Measurements from ENCODE around the gene ENKUR. TPM values are rescaled to one million over a fixed set of nuclear protein-coding genes. Genes with fewer than 3 reads are reported as not detected.
"Not testable (repeated sequence)": the region's sequence is repeated elsewhere in the genome, so short reads cannot be mapped to it uniquely, and the experiment has no call there.

ENKUR gene
- total RNA-seq, 1 experiment from 2014 or later, result not detected

DNA sequence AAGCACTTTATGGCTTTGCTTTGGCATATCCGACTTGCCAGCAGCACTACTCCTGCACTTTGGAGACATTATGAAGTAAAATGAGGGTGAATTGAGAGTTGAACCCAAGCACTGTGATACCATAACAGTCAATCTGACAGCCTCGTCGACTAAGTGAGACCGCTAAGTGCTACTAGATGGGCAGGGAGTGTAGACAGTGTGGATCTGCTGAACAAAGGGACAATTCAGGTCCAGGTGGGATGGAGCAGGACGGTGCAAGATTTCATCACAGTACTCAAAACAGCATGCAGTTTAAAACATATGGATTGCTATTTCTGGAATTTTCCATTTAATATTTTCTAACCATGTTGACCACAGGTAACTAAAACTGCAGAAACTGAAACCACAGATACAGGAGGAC, 42.8 kb downstream of the ENKUR start:
- no peaks in the 10 kb centered on the region for H3K27me3 ChIP-seq (ENCODE audit: control insufficient read depth, insufficient read depth, low read length)
- no peak for DNase-seq
- no peak overlapping the region for H3K4me3 ChIP-seq (ENCODE audit: insufficient read depth, low read depth, low read length)
- no peaks in the 10 kb centered on the region for H3K36me3 ChIP-seq (replicated peaks; ENCODE audit: control insufficient read depth, insufficient read depth, low read length)

DNA sequence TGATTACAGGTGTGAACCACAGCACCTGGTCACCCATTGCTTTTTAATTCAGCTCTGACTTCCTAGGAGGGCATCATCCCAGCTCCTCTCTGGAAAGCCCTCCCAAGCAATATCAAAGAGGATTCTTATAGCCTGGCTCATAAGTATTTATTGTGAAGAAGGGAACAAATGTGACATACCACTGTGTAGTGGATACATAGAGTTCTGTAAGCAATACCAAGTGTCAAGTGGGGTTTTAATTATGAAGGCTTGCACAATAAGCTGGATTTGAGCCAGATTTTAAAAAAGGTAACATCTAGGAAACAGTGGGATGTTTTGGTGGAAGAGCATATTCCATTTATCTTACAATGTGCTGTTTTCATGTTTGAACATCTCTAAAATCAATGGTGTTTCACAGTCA, 44.6 kb downstream of the ENKUR start:
- DNase-seq, result no peak
- Histone ChIP-seq H3K4me3 (ENCODE audit: insufficient read depth, low read depth, low read length) (no peak overlapping the region), H3K27me3 (ENCODE audit: control insufficient read depth, insufficient read depth, low read length) (no peaks in the 10 kb centered on the region), H3K36me3 (replicated peaks; ENCODE audit: control insufficient read depth, insufficient read depth, low read length) (no peaks in the 10 kb centered on the region)

DNA sequence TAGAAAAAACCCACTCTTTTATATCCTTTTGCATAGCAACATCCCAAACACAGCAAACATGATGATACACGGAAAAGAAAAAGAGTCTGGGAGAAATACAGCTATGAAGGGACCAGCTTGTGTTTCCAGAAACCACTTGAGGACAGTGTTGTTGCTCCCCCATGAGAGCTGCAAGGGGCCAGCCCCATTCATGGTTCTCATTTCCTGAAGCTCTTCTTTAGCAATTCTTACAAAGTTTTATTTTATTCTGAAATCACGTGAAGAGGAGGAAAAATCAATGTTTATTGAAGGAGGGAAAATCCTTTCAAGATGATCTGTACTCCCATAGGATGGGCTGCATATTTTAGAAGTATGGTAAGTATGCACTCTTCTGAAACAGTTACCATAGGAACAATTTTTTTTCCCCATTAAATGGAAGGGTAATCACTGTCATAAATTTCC, 46.1 kb downstream of the ENKUR start:
- no peaks in the 10 kb centered on the region for H3K27me3 ChIP-seq (ENCODE audit: control insufficient read depth, insufficient read depth, low read length)
- H3K4me3 ChIP-seq (ENCODE audit: insufficient read depth, low read depth, low read length), result no peak overlapping the region
- H3K36me3 ChIP-seq (replicated peaks; ENCODE audit: control insufficient read depth, insufficient read depth, low read length), result no peaks in the 10 kb centered on the region

DNA sequence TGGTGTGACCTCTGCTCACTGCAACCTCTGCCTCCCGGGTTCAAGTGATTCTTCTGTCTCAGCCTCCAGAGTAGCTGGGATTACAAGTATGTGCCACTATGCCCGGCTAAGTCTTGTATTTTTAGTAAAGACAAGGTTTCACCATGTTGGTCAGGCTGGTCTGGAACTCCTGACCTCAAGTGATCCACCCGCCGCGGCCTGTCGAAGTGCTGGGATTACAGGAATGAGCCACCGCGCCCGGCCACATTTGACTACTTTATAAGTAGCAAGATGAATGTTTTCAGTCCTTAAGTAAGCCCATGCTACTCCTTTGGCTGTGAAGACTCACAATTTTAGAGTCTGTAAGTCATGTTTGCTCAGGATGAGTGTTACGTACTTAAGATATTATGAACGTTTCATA, 47.0 kb downstream of the ENKUR start:
- not testable (repeated sequence) for H3K36me3 ChIP-seq (replicated peaks; ENCODE audit: control insufficient read depth, insufficient read depth, low read length); H3K27me3 ChIP-seq (ENCODE audit: control insufficient read depth, insufficient read depth, low read length); DNase-seq; H3K4me3 ChIP-seq (ENCODE audit: insufficient read depth, low read depth, low read length)

More for the DNA sequence above, 46.1 kb downstream of the ENKUR start:
- DNase-seq, result no peak

DNA sequence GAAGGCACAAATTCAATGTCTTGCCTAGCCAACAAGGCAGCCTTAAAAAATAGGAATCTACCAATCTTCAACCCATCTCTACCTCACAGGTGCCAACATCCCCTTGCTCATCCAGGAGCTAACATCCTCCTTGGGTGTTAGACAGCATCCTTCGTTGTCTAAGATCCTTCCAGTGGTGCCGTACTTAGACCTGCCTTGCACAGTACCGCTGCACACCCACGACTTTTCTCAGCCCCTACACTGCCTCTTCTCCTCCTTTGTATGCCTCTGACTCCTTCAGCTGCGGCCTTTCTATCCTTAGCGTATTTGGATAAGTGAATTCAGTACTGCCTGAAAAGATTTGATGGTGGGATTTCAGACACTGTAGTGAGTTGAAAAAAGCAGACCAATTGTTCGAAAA, 47.6 kb downstream of the ENKUR start:
- no peaks in the 10 kb centered on the region for H3K36me3 ChIP-seq (replicated peaks; ENCODE audit: control insufficient read depth, insufficient read depth, low read length)
- no peaks in the 10 kb centered on the region for H3K27me3 ChIP-seq (ENCODE audit: control insufficient read depth, insufficient read depth, low read length)
- H3K4me3 ChIP-seq (ENCODE audit: insufficient read depth, low read depth, low read length), result no peak overlapping the region
- DNase-seq, result no peak

DNA sequence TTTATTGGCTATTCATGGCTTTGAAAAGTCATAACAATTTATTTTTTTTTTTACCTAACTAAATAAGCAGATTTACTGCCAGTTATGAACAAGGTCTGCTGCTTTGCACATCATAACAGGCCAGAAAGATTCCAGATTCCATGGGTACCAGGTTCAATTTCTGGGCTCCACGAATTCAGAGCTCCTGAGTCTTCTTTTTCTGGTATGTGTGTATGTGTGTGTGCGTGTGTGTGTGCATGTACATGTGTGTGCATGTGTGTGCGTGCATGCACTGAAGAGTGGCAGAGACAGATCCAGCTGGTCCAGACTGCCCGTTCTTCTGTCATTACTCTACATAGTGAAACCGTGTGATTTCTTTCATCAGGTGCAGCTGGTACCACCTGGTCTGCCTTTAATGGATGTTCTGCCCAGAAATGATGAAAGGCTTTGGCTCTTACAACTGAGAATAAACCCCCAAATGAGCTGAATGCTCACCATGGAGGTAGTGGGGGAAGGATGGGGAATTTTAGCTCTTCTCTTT, 48.9 kb downstream of the ENKUR start:
- DNase-seq, result no peak
- H3K27me3 ChIP-seq (ENCODE audit: control insufficient read depth, insufficient read depth, low read length), result no peaks in the 10 kb centered on the region
- no peaks in the 10 kb centered on the region for H3K36me3 ChIP-seq (replicated peaks; ENCODE audit: control insufficient read depth, insufficient read depth, low read length)
- no peak overlapping the region for H3K4me3 ChIP-seq (ENCODE audit: insufficient read depth, low read depth, low read length)

DNA sequence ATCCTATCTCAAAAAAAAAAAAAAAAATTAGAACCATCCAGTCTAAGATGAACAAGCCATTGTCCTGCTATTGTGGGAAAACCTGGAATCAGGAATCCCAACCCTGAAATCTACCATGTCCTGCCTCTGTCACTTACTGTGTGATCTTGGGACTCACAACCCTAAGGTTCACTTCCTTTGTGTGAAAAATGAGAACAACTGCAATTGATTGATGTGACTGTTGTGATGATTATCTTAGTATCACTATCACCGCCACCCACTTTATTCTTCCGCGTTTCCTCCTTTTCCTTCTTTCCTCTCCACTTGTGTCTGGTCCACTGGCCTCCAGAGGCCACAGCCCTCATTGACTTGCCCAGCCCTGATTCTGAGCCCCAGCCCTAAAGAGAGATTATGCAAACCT, 50.9 kb downstream of the ENKUR start:
- no peaks in the 10 kb centered on the region for H3K36me3 ChIP-seq (replicated peaks; ENCODE audit: control insufficient read depth, insufficient read depth, low read length)
- no peak for DNase-seq
- no peak overlapping the region for H3K4me3 ChIP-seq (ENCODE audit: insufficient read depth, low read depth, low read length)
- H3K27me3 ChIP-seq (ENCODE audit: control insufficient read depth, insufficient read depth, low read length), result no peaks in the 10 kb centered on the region

DNA sequence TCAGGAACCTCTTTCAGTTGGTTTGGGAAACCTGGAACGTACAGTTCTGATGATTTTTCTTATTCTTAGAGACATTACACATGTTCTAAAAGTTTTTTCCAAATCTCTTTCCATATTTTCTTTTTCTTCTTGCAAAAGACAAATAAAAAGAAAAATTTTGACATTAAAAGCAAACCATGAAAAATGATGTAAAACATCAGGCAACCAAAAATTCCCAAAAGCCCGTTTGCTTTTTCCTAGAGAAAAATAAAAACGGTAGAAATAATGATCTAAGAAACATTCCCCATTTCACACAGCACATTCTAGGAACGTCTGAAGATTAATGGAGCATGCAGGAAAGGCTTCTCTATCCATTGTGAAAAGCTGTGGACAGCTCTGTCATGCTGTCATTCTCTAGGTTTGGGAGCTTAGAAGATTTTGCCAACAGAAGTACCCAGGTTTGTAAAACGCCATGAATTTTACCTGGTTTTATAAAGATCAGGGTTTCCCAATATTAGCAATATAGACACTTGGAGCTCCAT, 52.4 kb downstream of the ENKUR start:
- Histone ChIP-seq H3K27me3 (ENCODE audit: control insufficient read depth, insufficient read depth, low read length) (no peaks in the 10 kb centered on the region), H3K36me3 (replicated peaks; ENCODE audit: control insufficient read depth, insufficient read depth, low read length) (no peaks in the 10 kb centered on the region), H3K4me3 (ENCODE audit: insufficient read depth, low read depth, low read length) (no peak overlapping the region)
- no peak for DNase-seq

DNA sequence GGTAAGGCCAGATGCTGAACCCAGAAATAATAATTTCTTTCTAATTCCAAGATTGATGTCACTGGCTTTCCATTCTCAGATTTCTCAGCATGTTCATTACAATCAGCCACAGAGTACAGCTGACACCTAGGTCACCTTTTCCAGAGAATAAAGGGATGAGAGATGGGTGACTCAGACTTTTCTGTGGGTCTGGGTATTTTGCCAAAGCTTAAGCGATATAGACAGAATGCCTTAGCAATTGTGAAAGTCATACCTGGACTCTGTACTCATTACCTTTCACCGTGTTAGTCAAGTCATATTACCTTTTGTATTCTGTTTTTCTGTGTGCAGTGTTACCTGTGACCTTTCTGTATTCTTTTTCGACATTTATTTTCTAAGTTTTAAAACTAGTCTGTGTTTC, 53.0 kb downstream of the ENKUR start:
- no peak for DNase-seq
- H3K36me3 ChIP-seq (replicated peaks; ENCODE audit: control insufficient read depth, insufficient read depth, low read length), result no peaks in the 10 kb centered on the region
- no peaks in the 10 kb centered on the region for H3K27me3 ChIP-seq (ENCODE audit: control insufficient read depth, insufficient read depth, low read length)
- H3K4me3 ChIP-seq (ENCODE audit: insufficient read depth, low read depth, low read length), result no peak overlapping the region

DNA sequence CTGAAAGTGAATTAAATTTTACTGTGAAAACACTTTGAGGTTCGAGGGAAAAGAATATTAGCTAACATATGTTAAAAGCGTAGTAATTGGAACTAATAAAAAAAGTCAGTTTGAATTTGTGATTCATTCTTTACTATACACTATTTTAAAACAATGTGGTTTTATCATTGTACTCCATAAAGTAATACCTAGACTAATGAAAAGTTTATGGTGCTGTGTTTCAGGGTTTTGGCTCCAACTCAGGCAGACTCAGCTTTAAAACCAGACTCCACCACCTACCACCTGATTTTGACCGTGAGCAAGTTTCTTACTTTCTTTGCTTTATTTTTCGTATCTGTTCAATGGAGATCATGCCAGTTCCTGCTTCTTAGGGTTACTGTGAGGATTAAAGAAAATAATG, 54.4 kb downstream of the ENKUR start:
- no peak for DNase-seq
- H3K4me3 ChIP-seq (ENCODE audit: insufficient read depth, low read depth, low read length), result no peak overlapping the region
- H3K36me3 ChIP-seq (replicated peaks; ENCODE audit: control insufficient read depth, insufficient read depth, low read length), result no peaks in the 10 kb centered on the region
- no peaks in the 10 kb centered on the region for H3K27me3 ChIP-seq (ENCODE audit: control insufficient read depth, insufficient read depth, low read length)

DNA sequence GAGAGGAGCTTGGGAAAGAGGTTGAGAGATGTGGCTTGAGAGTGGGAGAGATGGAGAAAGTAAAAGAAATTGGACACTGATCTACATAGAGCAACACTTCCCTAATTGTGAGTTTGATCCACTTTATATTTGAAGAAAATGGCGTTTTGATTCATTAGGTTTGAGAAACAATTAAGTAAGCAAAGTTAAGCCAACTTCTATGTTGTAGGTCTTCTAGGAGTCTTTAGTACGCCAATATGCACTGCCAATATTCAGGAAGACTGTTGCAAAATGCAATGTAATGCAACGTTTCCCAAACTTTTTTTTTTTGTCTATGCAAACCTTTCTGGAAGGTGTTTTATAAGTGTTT, 56.6 kb downstream of the ENKUR start:
- Histone ChIP-seq H3K27me3 (ENCODE audit: control insufficient read depth, insufficient read depth, low read length) (no peaks in the 10 kb centered on the region), H3K36me3 (replicated peaks; ENCODE audit: control insufficient read depth, insufficient read depth, low read length) (no peaks in the 10 kb centered on the region), H3K4me3 (ENCODE audit: insufficient read depth, low read depth, low read length) (no peak overlapping the region)
- DNase-seq, result no peak

DNA sequence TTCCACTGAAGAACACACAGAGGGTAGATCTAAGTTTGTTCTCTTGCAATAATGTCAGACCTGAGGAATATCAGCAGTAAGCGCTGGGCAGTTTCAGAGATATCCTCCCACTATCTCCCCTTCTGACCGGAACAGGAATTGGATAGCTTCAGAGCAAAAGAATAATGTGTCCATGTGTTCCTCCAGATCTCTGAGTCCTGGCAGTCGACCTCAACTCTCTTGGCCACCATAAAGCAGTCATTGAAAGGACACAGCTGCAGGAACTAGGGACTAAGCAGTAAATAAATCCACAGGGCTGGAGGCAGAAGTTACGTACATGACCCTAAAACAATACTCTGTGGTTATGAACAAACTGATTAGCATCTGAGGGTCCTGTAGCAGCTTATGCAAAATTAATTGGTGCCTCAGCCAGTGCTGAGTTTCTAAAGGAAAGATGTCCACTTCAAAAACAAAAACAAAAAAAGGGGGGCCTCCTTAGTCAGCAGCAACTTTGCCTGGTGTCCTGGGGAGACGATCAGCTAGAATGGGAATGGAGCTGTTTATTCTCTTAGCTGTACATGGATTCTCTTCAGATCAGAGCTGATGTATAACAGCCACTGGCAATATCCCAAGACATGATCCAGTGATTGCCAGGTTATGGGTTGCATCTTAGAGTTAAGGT, 57.1 kb downstream of the ENKUR start:
- Histone ChIP-seq H3K36me3 (replicated peaks; ENCODE audit: control insufficient read depth, insufficient read depth, low read length) (no peaks in the 10 kb centered on the region), H3K4me3 (ENCODE audit: insufficient read depth, low read depth, low read length) (no peak overlapping the region), H3K27me3 (ENCODE audit: control insufficient read depth, insufficient read depth, low read length) (no peaks in the 10 kb centered on the region)
- DNase-seq, result no peak

DNA sequence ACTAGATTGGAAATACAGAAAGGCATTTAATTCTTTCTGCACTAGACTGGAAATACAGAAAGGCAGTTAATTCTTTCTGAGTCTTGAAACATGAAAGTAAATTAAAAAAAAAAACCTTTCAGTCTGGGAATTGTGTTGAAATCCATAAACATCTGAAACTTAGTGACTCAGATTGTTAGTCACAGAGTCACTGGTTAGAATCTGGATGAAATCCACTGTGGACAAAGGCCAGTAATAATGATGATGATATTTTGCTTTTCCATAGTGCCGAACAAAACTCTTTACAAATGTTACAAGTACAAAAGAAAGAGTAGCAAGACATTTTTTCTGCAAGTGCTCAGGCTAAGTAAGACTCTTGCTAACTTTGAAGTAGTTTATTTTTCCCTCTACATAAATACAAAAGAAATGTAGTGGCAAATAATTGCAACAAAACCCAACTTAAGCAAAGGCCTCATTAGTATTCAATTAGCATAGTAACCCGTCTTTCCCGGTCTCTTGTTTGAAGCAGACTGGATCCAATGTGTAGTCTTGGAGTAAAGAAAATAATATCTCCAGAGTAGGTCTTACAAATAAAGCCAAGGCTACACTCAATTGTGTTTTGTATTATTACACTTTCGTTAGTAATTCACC, 57.8 kb downstream of the ENKUR start:
- Histone ChIP-seq H3K27me3 (ENCODE audit: control insufficient read depth, insufficient read depth, low read length) (no peaks in the 10 kb centered on the region), H3K4me3 (ENCODE audit: insufficient read depth, low read depth, low read length) (no peak overlapping the region), H3K36me3 (replicated peaks; ENCODE audit: control insufficient read depth, insufficient read depth, low read length) (no peaks in the 10 kb centered on the region)
- no peak for DNase-seq

DNA sequence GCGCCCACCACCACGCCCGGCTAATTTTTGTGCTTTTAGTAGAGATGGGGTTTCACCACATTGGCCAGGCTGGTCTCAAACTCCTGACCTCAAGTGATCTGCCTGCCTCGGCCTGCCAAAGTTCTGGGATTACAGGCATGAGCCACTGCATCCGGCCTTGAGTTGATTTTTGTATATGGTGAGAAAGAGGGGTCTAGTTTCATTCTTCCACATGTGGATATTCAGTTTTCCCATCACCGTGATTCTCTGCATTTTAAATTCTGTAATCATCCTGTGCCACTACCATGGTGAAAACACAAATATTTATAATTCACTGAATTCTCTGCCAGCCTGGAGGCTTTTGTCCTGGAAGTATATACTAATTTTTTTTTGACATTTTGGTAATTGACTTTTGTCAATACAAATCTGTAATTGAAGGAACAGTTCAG, 58.3 kb downstream of the ENKUR start:
- not testable (repeated sequence) for DNase-seq; H3K4me3 ChIP-seq (ENCODE audit: insufficient read depth, low read depth, low read length); H3K36me3 ChIP-seq (replicated peaks; ENCODE audit: control insufficient read depth, insufficient read depth, low read length); H3K27me3 ChIP-seq (ENCODE audit: control insufficient read depth, insufficient read depth, low read length)

DNA sequence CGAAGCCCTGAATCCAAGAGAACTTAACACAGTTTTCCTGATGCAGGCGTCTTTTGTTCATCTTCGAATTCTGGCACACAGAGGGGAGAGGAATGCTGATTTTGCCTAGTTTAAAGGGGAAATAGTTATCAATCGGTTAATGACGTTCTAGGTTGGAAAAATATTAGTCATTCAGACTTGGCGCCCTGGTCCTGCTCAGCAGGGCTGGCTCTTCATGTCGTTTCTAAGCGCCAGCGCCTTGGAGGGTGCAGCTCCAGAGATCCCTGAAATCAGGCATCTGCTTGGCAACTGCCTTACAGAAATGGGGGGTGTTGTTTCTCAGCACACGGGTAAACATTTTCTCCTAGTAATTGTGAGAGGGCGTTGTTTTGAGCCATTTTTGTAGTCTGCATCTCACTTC, 62.3 kb downstream of the ENKUR start:
- no peak overlapping the region; the same call in 1 of the 2 replicates for H3K4me3 ChIP-seq (ENCODE audit: insufficient read depth, low read depth, low read length)
- H3K36me3 ChIP-seq (replicated peaks; ENCODE audit: control insufficient read depth, insufficient read depth, low read length), result no peaks in the 10 kb centered on the region
- no peak for DNase-seq
- no peaks in the 10 kb centered on the region for H3K27me3 ChIP-seq (ENCODE audit: control insufficient read depth, insufficient read depth, low read length)
